PC-9 (cell line): ENCODE measurements around the gene HS6ST1. TPM values are rescaled to one million over a fixed set of nuclear protein-coding genes. Genes with fewer than 3 reads are reported as not detected.

Experiments
- BruUV-seq: library from RNA; stranded (reverse); fragments of 400-500 nt; replicated peaks from 2 replicates; lab custom pipeline; 2021; lab: Mats Ljungman, UMichigan
- CTCF ChIA-PET: fragments of 300-600 bp; sonication (Branson Sonifier 250); formaldehyde crosslinking; loops from one replicate; lab custom pipeline; 2022; ENCODE audit warnings: antibody characterized with exemption; lab: Charles Lee
- POLR2A ChIA-PET: fragments of 300-600 bp; sonication (Branson Sonifier 250); formaldehyde crosslinking; loops from one replicate; lab custom pipeline; 2022; ENCODE audit warnings: antibody characterized with exemption; ENCODE audit not compliant: unreplicated experiment; lab: Charles Lee
- DNase-seq, 2 experiments: peaks; one replicate each; pipeline versions ENCODE4 v3.0.0 to v3.0.0-alpha.2; 2015 to 2022; ENCODE audit warnings: mixed read lengths in 1 of 2
- H2AFZ ChIP-seq: fragments of 200-600 bp; sonication (generic); 2 replicates; pipeline ENCODE4 v1.8.1; 2017; ENCODE audit warnings: antibody characterized with exemption
- H3F3A ChIP-seq: fragments of 200-600 bp; sonication (generic); 2 replicates; pipeline ENCODE4 v1.8.1; 2017; ENCODE audit warnings: antibody characterized with exemption, mild to moderate bottlenecking, low read depth; ENCODE audit not compliant: insufficient read depth
- H3K27ac ChIP-seq: fragments of 200-600 bp; sonication (generic); 2 replicates; pipeline ENCODE4 v1.6.1; 2016; ENCODE audit warnings: mixed run types
- H3K27me3 ChIP-seq: fragments of 200-600 bp; sonication (generic); 2 replicates; pipeline ENCODE4 v1.6.1; 2016; ENCODE audit warnings: low read depth, mixed run types; ENCODE audit not compliant: insufficient read depth
- H3K36me3 ChIP-seq: fragments of 200-600 bp; sonication (generic); 2 replicates; pipeline ENCODE4 v1.6.1; 2016; ENCODE audit warnings: low read depth, mixed run types
- H3K4me1 ChIP-seq: fragments of 200-600 bp; sonication (generic); replicated peaks from 2 replicates; pipeline ENCODE4 v1.6.1; 2016; ENCODE audit warnings: mixed run types; ENCODE audit not compliant: insufficient read depth
- H3K4me2 ChIP-seq: fragments of 200-600 bp; sonication (generic); 2 replicates; pipeline ENCODE4 v1.6.1; 2017; ENCODE audit warnings: mixed run types
- H3K4me3 ChIP-seq: fragments of 200-600 bp; sonication (generic); 2 replicates; pipeline ENCODE4 v1.6.1; 2016; ENCODE audit warnings: mixed run types
- H3K79me2 ChIP-seq: fragments of 200-600 bp; sonication (generic); 2 replicates; pipeline ENCODE4 v1.6.1; 2017; ENCODE audit warnings: low read depth, mixed run types
- H3K9me2 ChIP-seq: fragments of 200-600 bp; sonication (generic); 2 replicates; pipeline ENCODE4 v1.8.1; 2017; ENCODE audit warnings: mild to moderate bottlenecking; ENCODE audit not compliant: insufficient read depth
- H3K9me3 ChIP-seq: fragments of 200-600 bp; sonication (generic); 2 replicates; pipeline ENCODE4 v1.8.1; 2016; ENCODE audit warnings: low read depth; ENCODE audit not compliant: insufficient read depth
- H4K20me1 ChIP-seq: fragments of 200-600 bp; sonication (generic); 2 replicates; pipeline ENCODE4 v1.8.1; 2017; ENCODE audit not compliant: insufficient read depth
- CTCF ChIP-seq: fragments of 200-600 bp; sonication (generic); conservative IDR thresholded peaks from 2 replicates; pipeline ENCODE4 v1.6.1; 2017; ENCODE audit warnings: mixed run types, antibody characterized with exemption, mild to moderate bottlenecking, moderate library complexity
- EZH2 ChIP-seq: fragments of 200-600 bp; sonication (generic); IDR thresholded peaks from 2 replicates; pipeline ENCODE4 v1.8.0; 2017; ENCODE audit warnings: antibody characterized with exemption, low read depth
- intact Hi-C: fragments of 100-400 bp; cut with micrococcal nuclease; formaldehyde crosslinking; loops from one replicate; pipeline ENCODE4 v1.10.0; 2022; ENCODE audit not compliant: unreplicated experiment
- total RNA-seq: library from RNA; stranded (reverse); gene quantifications from 2 replicates; pipeline ENCODE4 v1.2.3, GENCODE V29; 2021

Gene HS6ST1
- total RNA-seq, 1 experiment from 2014 or later = 20.2 TPM

- Histone ChIP-seq H3K36me3 (no peaks in the 10 kb centered on the region), H2AFZ (no peak overlapping the region), H3K79me2 (peaks cover 85% of the 10 kb centered on the region), H3K27me3 (no peaks in the 10 kb centered on the region), H3K4me3 (no peak overlapping the region), H3K9me3 (no peaks in the 10 kb centered on the region), H3K4me1 (peaks cover 63% of the 10 kb centered on the region), H4K20me1 (peaks cover 96% of the 10 kb centered on the region), H3K9me2 (no peaks in the 10 kb centered on the region), H3F3A (peaks cover 24% of the 10 kb centered on the region), H3K4me2 (peak overlapping the region; percentile 60), H3K27ac (peak overlapping the region; percentile 56)
- DNase-seq = peak; percentile 95 to 96
- no TSS peak for BruUV-seq
- POLR2A ChIA-PET = interaction anchor here (0.6 kb wide), 1 partner anchor 68 kb away, joined by 3 read pairs; no protein-coding TSS in a partner anchor
- intact Hi-C loops = loop anchor here (1.0 to 10.0 kb wide), 5 partner anchors 12 to 780 kb away; partner anchors contain the start of genes IWS1 and SAP130
- TF ChIP-seq EZH2 (no peak), CTCF (no peak; the same call in 1 of the 2 replicates)
- CTCF ChIA-PET = interaction anchor here (0.7 to 1.2 kb wide), 2 partner anchors 16 to 44 kb away, joined by 3 read pairs; no protein-coding TSS in a partner anchor
Measured at GRCh38 chr2:128304715-128305554, 13.7 kb downstream of the HS6ST1 start.

GRCh38 chr2:128304330-128304714, 14.3 kb downstream of the HS6ST1 start:
- Histone ChIP-seq H3K9me3 (no peaks in the 10 kb centered on the region), H3K4me2 (peak overlapping the region; percentile 60), H3K27me3 (no peaks in the 10 kb centered on the region), H3K79me2 (peaks cover 85% of the 10 kb centered on the region), H3K4me1 (peaks cover 63% of the 10 kb centered on the region), H3K4me3 (no peak overlapping the region), H2AFZ (no peak overlapping the region), H3K36me3 (no peaks in the 10 kb centered on the region), H3K9me2 (no peaks in the 10 kb centered on the region), H3F3A (peaks cover 24% of the 10 kb centered on the region), H4K20me1 (peaks cover 96% of the 10 kb centered on the region), H3K27ac (peak overlapping the region; percentile 56; the same call in 1 of the 2 replicates)
- no peak for TF ChIP-seq EZH2
- no peak for TF ChIP-seq CTCF
- ChIA-PET POLR2A (interaction anchor here (0.6 kb wide), 1 partner anchor 68 kb away, joined by 3 read pairs; no protein-coding TSS in a partner anchor), CTCF (no interaction called here)
- BruUV-seq = no TSS peak
- intact Hi-C loops = loop anchor here (2.0 to 10.0 kb wide), 2 partner anchors 44 to 780 kb away; partner anchors contain the start of gene IWS1
- no peak for DNase-seq

- no peak for TF ChIP-seq EZH2
- Histone ChIP-seq H3K4me3 (no peak overlapping the region), H3K9me2 (no peaks in the 10 kb centered on the region), H4K20me1 (peaks cover 96% of the 10 kb centered on the region), H3K36me3 (no peaks in the 10 kb centered on the region), H3K27ac (no peak overlapping the region), H3K9me3 (no peaks in the 10 kb centered on the region), H3K4me2 (no peak overlapping the region), H3K79me2 (peaks cover 85% of the 10 kb centered on the region), H3K4me1 (peaks cover 63% of the 10 kb centered on the region), H3F3A (peaks cover 24% of the 10 kb centered on the region), H2AFZ (no peak overlapping the region), H3K27me3 (no peaks in the 10 kb centered on the region)
- ChIA-PET POLR2A (no interaction called here), CTCF (no interaction called here)
- intact Hi-C loops = loop anchor here (2.0 to 10.0 kb wide), 2 partner anchors 43 to 779 kb away; partner anchors contain the start of gene IWS1
- DNase-seq = no peak
- no TSS peak for BruUV-seq
Measured at GRCh38 chr2:128303911-128304310, 14.8 kb downstream of the HS6ST1 start.
